HEK293 (cell line): ENCODE results near the gene RAB28.

Experiments used
- CTCF ChIA-PET: fragments of 350-600 bp; formaldehyde crosslinking; extraction: SDS; loops from one replicate; lab custom pipeline; 2021; ENCODE audit warnings: antibody characterized with exemption; lab: Yijun Ruan, JAX
- POLR2A ChIA-PET: fragments of 300-600 bp; formaldehyde crosslinking; extraction: SDS; loops from one replicate; lab custom pipeline; 2020; ENCODE audit warnings: antibody characterized with exemption, inconsistent platforms; lab: Yijun Ruan, JAX
- H3K27ac ChIP-seq: fragments of 200-500 bp; sonication (Bioruptor generic); 2 replicates; pipeline ENCODE4 v1.5.1; 2014; ENCODE audit warnings: low read depth, low read length, control low read depth, inconsistent platforms; ENCODE audit errors: extremely low read depth
- H3K36me3 ChIP-seq, 2 experiments: fragments of 200-500 bp in 1 of 2; sonication (Bioruptor generic) in 1 of 2; 1 replicate in 1 of 2; 2 replicates in 1 of 2; pipeline ENCODE4 v1.5.1; 2014 to 2017; ENCODE audit warnings: inconsistent platforms in 2 of 2, low read length in 2 of 2; ENCODE audit not compliant: control insufficient read depth in 2 of 2, insufficient read depth in 1 of 2
- H3K4me1 ChIP-seq: fragments of 200-500 bp; sonication (Bioruptor generic); 2 replicates; pipeline ENCODE4 v1.5.1; 2014; ENCODE audit warnings: mild to moderate bottlenecking, low read length, inconsistent platforms; ENCODE audit not compliant: control insufficient read depth, insufficient read depth
- H3K4me3 ChIP-seq: 2 replicates; pipeline ENCODE4 v1.5.1; 2011; ENCODE audit warnings: low read depth, mild to moderate bottlenecking, control low read depth, low read length, moderate library complexity
- H3K9me3 ChIP-seq: fragments of 200-500 bp; sonication (Bioruptor generic); 2 replicates; pipeline ENCODE4 v1.5.1; 2014; ENCODE audit warnings: low read depth, low read length, inconsistent platforms; ENCODE audit not compliant: control insufficient read depth, insufficient read depth
- GLI2 ChIP-seq: fragments of 450-650 bp; formaldehyde crosslinking; IDR thresholded peaks from 2 replicates; pipeline ENCODE4; 2017; ENCODE audit warnings: missing biosample characterization, missing genetic modification characterization, low read depth, borderline replicate concordance
- GLIS2 ChIP-seq: fragments of 450-650 bp; formaldehyde crosslinking; IDR thresholded peaks from 2 replicates; pipeline ENCODE4 v1.5.1; 2016; ENCODE audit warnings: missing biosample characterization, missing genetic modification characterization
- HOXA7 ChIP-seq: sonication (generic); formaldehyde crosslinking; IDR thresholded peaks from 2 replicates; pipeline ENCODE4 v1.8.1; 2022; ENCODE audit warnings: missing genetic modification reagents, borderline replicate concordance
- RBAK ChIP-seq: fragments of 450-650 bp; formaldehyde crosslinking; IDR thresholded peaks from 2 replicates; pipeline ENCODE4 v1.5.1; 2016; ENCODE audit warnings: missing biosample characterization, missing genetic modification characterization
- SP3 ChIP-seq: fragments of 450-650 bp; formaldehyde crosslinking; IDR thresholded peaks from 2 replicates; pipeline ENCODE4 v1.5.1; 2016; ENCODE audit warnings: missing biosample characterization, missing genetic modification characterization
- ZIC2 ChIP-seq: fragments of 450-650 bp; formaldehyde crosslinking; IDR thresholded peaks from 2 replicates; pipeline ENCODE4 v1.5.1; 2016; ENCODE audit warnings: missing biosample characterization, missing genetic modification characterization
- ZNF133 ChIP-seq: fragments of 450-650 bp; formaldehyde crosslinking; IDR thresholded peaks from 2 replicates; pipeline ENCODE4 v1.5.1; 2016; ENCODE audit warnings: missing biosample characterization, missing genetic modification characterization
- ZNF211 ChIP-seq: fragments of 450-650 bp; formaldehyde crosslinking; IDR thresholded peaks from 2 replicates; pipeline ENCODE4 v1.5.1; 2016; ENCODE audit warnings: low read depth, missing biosample characterization, missing genetic modification characterization
- ZNF214 ChIP-seq: fragments of 450-650 bp; formaldehyde crosslinking; IDR thresholded peaks from 2 replicates; pipeline ENCODE4 v1.5.1; 2017; ENCODE audit warnings: missing biosample characterization, mild to moderate bottlenecking, missing genetic modification characterization, borderline replicate concordance
- ZNF24 ChIP-seq: fragments of 450-650 bp; formaldehyde crosslinking; IDR thresholded peaks from 2 replicates; pipeline ENCODE4 v1.5.1; 2016; ENCODE audit warnings: missing biosample characterization, missing genetic modification characterization
- ZNF350 ChIP-seq: fragments of 450-650 bp; formaldehyde crosslinking; IDR thresholded peaks from 2 replicates; pipeline ENCODE4 v1.5.0; 2017; ENCODE audit warnings: missing biosample characterization, mild to moderate bottlenecking, missing genetic modification characterization
- ZNF391 ChIP-seq: fragments of 450-650 bp; formaldehyde crosslinking; IDR thresholded peaks from 2 replicates; pipeline ENCODE4 v1.5.1; 2016; ENCODE audit warnings: low read depth, missing biosample characterization, missing genetic modification characterization, borderline replicate concordance
- ZNF510 ChIP-seq: fragments of 450-650 bp; formaldehyde crosslinking; IDR thresholded peaks from 2 replicates; pipeline ENCODE4 v1.5.1; 2018; ENCODE audit warnings: mild to moderate bottlenecking, missing genetic modification characterization, missing biosample characterization; ENCODE audit not compliant: insufficient replicate concordance
- ZNF549 ChIP-seq: fragments of 450-650 bp; IDR thresholded peaks from 2 replicates; pipeline ENCODE4 v1.5.1; 2018; ENCODE audit warnings: missing biosample characterization, missing genetic modification characterization, mild to moderate bottlenecking, inconsistent platforms, moderate library complexity
- TF ChIP-seq, protein P1 (sequence below): fragments of 450-650 bp; formaldehyde crosslinking; IDR thresholded peaks from 2 replicates; pipeline ENCODE4 v1.5.1; 2016; ENCODE audit warnings: missing biosample characterization, missing genetic modification characterization
- TF ChIP-seq, protein P2 (sequence below): fragments of 450-650 bp; formaldehyde crosslinking; IDR thresholded peaks from 2 replicates; pipeline ENCODE4 v1.5.1; 2016; ENCODE audit warnings: missing biosample characterization, missing genetic modification characterization
- TF ChIP-seq, protein P3 (sequence below): fragments of 450-650 bp; formaldehyde crosslinking; IDR thresholded peaks from 2 replicates; pipeline ENCODE4 v1.5.1; 2016; ENCODE audit warnings: missing biosample characterization, missing genetic modification characterization
- TF ChIP-seq, protein P4 (sequence below): fragments of 450-650 bp; formaldehyde crosslinking; conservative IDR thresholded peaks from 2 replicates; pipeline ENCODE4 v1.5.1; 2016; ENCODE audit warnings: low read depth, missing biosample characterization, missing genetic modification characterization

The RAB28 gene

DNA sequence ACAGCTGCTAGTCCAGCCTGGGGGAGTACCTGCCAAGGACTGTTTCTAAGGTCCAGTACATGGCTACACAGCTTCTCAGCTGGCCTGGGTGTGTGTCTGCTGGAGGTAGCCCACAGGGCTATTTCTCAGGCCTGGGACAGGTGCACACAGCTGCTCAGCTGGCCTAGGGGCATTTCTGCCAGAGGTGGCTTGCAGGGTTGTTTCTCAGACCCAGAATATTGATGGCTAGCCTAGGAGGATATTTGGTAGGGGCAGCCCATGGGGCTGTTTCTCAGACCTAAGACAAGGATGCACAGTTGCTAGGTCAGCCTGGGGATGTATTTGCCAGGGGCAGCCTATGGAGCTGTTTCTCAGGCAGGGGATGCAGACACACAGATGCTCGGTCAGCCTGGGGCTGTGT lies 29.4 kb downstream of the RAB28 start:
- TF ChIP-seq SP3 (no peak), GLIS2 (tag by site-specific recombination) (no peak), ZNF549 (no peak), ZNF214 (tag by site-specific recombination) (no peak), ZNF211 (tag by site-specific recombination) (no peak)
- TF ChIP-seq, protein P1, sequence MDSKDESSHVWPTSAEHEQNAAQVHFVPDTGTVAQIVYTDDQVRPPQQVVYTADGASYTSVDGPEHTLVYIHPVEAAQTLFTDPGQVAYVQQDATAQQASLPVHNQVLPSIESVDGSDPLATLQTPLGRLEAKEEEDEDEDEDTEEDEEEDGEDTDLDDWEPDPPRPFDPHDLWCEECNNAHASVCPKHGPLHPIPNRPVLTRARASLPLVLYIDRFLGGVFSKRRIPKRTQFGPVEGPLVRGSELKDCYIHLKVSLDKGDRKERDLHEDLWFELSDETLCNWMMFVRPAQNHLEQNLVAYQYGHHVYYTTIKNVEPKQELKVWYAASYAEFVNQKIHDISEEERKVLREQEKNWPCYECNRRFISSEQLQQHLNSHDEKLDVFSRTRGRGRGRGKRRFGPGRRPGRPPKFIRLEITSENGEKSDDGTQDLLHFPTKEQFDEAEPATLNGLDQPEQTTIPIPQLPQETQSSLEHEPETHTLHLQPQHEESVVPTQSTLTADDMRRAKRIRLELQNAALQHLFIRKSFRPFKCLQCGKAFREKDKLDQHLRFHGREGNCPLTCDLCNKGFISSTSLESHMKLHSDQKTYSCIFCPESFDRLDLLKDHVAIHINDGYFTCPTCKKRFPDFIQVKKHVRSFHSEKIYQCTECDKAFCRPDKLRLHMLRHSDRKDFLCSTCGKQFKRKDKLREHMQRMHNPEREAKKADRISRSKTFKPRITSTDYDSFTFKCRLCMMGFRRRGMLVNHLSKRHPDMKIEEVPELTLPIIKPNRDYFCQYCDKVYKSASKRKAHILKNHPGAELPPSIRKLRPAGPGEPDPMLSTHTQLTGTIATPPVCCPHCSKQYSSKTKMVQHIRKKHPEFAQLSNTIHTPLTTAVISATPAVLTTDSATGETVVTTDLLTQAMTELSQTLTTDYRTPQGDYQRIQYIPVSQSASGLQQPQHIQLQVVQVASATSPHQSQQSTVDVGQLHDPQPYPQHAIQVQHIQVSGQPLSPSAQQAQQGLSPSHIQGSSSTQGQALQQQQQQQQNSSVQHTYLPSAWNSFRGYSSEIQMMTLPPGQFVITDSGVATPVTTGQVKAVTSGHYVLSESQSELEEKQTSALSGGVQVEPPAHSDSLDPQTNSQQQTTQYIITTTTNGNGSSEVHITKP (tag by site-specific recombination): no peak
- ChIA-PET POLR2A (no interaction called here), CTCF (no interaction called here)
- H3K36me3 ChIP-seq: peaks cover 0 to 23% of the 10 kb centered on the region in 2 experiments; a peak in 1 of 3 replicates
- H3K4me1 ChIP-seq: no peaks in the 10 kb centered on the region
- H3K27ac ChIP-seq: no peak overlapping the region
- H3K9me3 ChIP-seq: no peaks in the 10 kb centered on the region
- no peak overlapping the region for H3K4me3 ChIP-seq

DNA sequence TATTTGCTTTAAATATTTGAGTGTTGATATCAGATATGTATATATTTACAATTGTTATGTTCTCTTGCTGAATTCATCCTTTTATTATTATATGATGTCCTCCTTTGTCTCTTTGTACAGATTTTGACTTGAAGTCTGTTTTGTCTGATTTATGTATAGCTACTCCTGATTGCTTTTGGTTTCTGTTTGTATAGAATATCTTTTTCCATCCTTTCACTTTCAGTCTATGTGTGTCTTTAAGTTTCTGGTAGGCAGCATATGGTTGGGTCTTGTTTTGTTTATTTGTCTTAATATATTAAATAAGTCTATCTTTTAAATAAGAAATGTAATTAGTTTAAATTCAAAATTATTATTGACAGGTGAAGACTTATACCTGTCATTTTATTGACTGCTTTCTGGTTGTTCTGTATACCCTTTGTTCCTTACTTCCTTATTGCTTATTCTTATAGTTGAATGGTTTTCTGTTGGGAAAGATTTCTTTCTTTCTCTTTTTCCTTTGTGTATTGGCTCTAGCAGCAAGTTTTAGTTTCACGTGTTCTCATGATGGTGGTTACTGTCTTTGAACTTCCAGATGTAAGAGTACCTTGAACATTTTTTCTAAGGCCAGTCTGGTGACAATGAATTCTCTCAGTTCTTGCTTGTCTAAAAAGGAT lies 31.1 kb downstream of the RAB28 start:
- CTCF ChIA-PET: interaction anchor here (0.6 kb wide), 1 partner anchor 23 kb away, joined by 3 read pairs; no protein-coding TSS in a partner anchor
- Histone ChIP-seq H3K36me3 (peaks cover 0 to 16% of the 10 kb centered on the region in 2 experiments; a peak in 1 of 3 replicates), H3K9me3 (no peaks in the 10 kb centered on the region), H3K27ac (no peak overlapping the region), H3K4me3 (no peak overlapping the region), H3K4me1 (no peaks in the 10 kb centered on the region)
- TF ChIP-seq GLI2 (tag by site-specific recombination) (no peak), RBAK (no peak), ZNF133 (tag by site-specific recombination) (no peak), ZNF24 (tag by site-specific recombination) (no peak), ZNF350 (tag by site-specific recombination) (no peak), HOXA7 (CRISPR knock-in tag) (no peak), ZNF391 (tag by site-specific recombination) (no peak), ZNF510 (tag by site-specific recombination) (no peak), ZNF211 (tag by site-specific recombination) (no peak), ZIC2 (tag by site-specific recombination) (no peak)
- TF ChIP-seq, protein P2, sequence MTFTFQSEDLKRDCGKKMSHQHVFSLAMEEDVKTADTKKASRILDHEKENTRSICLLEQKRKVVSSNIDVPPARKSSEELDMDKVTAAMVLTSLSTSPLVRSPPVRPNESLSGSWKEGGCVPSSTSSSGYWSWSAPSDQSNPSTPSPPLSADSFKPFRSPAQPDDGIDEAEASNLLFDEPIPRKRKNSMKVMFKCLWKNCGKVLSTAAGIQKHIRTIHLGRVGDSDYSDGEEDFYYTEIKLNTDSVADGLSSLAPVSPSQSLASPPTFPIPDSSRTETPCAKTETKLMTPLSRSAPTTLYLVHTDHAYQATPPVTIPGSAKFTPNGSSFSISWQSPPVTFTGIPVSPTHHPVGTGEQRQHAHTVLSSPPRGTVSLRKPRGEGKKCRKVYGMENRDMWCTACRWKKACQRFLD: no peak
- TF ChIP-seq, protein P3, sequence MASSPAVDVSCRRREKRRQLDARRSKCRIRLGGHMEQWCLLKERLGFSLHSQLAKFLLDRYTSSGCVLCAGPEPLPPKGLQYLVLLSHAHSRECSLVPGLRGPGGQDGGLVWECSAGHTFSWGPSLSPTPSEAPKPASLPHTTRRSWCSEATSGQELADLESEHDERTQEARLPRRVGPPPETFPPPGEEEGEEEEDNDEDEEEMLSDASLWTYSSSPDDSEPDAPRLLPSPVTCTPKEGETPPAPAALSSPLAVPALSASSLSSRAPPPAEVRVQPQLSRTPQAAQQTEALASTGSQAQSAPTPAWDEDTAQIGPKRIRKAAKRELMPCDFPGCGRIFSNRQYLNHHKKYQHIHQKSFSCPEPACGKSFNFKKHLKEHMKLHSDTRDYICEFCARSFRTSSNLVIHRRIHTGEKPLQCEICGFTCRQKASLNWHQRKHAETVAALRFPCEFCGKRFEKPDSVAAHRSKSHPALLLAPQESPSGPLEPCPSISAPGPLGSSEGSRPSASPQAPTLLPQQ (tag by site-specific recombination): no peak
- TF ChIP-seq, protein P4, sequence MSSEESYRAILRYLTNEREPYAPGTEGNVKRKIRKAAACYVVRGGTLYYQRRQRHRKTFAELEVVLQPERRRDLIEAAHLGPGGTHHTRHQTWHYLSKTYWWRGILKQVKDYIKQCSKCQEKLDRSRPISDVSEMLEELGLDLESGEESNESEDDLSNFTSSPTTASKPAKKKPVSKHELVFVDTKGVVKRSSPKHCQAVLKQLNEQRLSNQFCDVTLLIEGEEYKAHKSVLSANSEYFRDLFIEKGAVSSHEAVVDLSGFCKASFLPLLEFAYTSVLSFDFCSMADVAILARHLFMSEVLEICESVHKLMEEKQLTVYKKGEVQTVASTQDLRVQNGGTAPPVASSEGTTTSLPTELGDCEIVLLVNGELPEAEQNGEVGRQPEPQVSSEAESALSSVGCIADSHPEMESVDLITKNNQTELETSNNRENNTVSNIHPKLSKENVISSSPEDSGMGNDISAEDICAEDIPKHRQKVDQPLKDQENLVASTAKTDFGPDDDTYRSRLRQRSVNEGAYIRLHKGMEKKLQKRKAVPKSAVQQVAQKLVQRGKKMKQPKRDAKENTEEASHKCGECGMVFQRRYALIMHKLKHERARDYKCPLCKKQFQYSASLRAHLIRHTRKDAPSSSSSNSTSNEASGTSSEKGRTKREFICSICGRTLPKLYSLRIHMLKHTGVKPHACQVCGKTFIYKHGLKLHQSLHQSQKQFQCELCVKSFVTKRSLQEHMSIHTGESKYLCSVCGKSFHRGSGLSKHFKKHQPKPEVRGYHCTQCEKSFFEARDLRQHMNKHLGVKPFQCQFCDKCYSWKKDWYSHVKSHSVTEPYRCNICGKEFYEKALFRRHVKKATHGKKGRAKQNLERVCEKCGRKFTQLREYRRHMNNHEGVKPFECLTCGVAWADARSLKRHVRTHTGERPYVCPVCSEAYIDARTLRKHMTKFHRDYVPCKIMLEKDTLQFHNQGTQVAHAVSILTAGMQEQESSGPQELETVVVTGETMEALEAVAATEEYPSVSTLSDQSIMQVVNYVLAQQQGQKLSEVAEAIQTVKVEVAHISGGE: no peak
- POLR2A ChIA-PET: no interaction called here
